Duodenal mucosa (tissue), 2 donors: Measurements from ENCODE around the gene BBOX1.
"Not testable (repeated sequence)": the region's sequence is repeated elsewhere in the genome, so short reads cannot be mapped to it uniquely, and the experiment has no call there.

ENCODE experiments used
- H3K27ac ChIP-seq: one replicate; pipeline ENCODE4 v1.7.0; 2013; ENCODE audit warnings: low read depth, low read length
- H3K27me3 ChIP-seq, 2 donors: one replicate each; pipeline ENCODE4 v1.7.0; 2013; ENCODE audit warnings: low read length in 2 of 2, control low read depth in 1 of 2; ENCODE audit not compliant: insufficient read depth in 2 of 2, control insufficient read depth in 1 of 2
- H3K36me3 ChIP-seq, 2 donors: one replicate each; pipeline ENCODE4 v1.7.0; 2013; ENCODE audit warnings: low read length in 2 of 2, control low read depth in 1 of 2; ENCODE audit not compliant: insufficient read depth in 2 of 2, control insufficient read depth in 1 of 2
- H3K4me1 ChIP-seq, 2 donors: one replicate each; pipeline ENCODE4 v1.7.0; 2013; ENCODE audit warnings: low read length in 2 of 2, control low read depth in 1 of 2; ENCODE audit not compliant: insufficient read depth in 2 of 2, control insufficient read depth in 1 of 2
- H3K4me3 ChIP-seq, 2 donors: one replicate each; pipeline ENCODE4 v1.7.0; 2013; ENCODE audit warnings: low read length in 2 of 2, low read depth in 1 of 2
- H3K9ac ChIP-seq, 2 donors: one replicate each; pipeline ENCODE4 v1.7.0; 2013; ENCODE audit warnings: low read length in 2 of 2, low read depth in 1 of 2
- H3K9me3 ChIP-seq, 2 donors: one replicate each; pipeline ENCODE4 v1.7.0; 2013; ENCODE audit warnings: low read length in 2 of 2, control low read depth in 1 of 2; ENCODE audit not compliant: control insufficient read depth in 1 of 2

BBOX1 gene, protein sequence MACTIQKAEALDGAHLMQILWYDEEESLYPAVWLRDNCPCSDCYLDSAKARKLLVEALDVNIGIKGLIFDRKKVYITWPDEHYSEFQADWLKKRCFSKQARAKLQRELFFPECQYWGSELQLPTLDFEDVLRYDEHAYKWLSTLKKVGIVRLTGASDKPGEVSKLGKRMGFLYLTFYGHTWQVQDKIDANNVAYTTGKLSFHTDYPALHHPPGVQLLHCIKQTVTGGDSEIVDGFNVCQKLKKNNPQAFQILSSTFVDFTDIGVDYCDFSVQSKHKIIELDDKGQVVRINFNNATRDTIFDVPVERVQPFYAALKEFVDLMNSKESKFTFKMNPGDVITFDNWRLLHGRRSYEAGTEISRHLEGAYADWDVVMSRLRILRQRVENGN

DNA sequence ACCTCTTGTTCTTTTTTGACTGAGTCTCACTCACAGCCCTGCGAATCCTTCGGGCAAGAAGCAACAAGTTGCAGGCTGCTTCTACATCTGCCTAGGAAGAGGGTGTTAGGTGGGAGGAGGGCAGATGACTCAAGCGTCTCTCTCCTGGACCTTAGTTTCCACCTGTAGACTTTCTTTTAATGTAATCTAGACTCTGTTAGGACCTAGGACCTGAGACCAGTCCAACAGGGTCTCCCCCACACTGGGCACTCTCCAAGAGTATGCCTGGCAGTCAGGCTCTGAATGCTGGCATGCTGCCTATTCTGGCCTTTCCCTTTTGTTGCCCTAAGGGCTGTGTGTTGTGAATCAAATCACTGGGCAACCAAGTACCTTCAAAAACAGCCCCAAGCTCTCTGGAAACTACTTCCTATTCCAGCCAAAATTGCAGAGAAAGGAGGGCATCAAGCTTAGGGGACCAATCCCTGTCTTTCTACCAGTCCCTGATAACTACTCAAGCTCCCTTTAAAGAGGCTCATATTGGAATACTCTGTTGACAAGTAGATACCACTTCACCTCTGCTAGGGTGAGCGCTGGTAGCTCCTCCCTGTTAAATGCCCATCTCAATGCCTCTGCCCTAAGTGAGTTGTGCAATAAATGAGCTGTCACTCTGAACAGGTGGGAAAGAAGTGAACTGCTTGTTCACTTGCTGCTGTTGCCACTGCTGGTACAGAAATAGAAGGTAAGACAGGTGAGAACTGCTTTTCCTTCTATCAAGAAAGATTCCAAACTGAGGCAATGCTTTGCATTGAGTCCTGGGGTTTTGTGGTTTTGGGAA is at the start of gene BBOX1:
BBOX1 (plus strand) TSS at position 514 of the 814 bp plus-strand sequence. CDS start 14,616 bp downstream, outside the sequence.
- Histone ChIP-seq H3K4me1 (no peaks in the 10 kb centered on the region), H3K9ac (no peak within 1 kb of the TSS), H3K36me3 (no peaks in the 10 kb centered on the region), H3K27ac (no peak within 1 kb of the TSS), H3K9me3 (no peaks in the 10 kb centered on the region), H3K27me3 (no peaks in the 10 kb centered on the region), H3K4me3 (no peak within 1 kb of the TSS)

- Histone ChIP-seq H3K4me3 (no peak overlapping the region), H3K4me1 (no peaks in the 10 kb centered on the region), H3K36me3 (no peaks in the 10 kb centered on the region), H3K9ac (no peak overlapping the region), H3K9me3 (no peaks in the 10 kb centered on the region), H3K27ac (no peak overlapping the region), H3K27me3 (no peaks in the 10 kb centered on the region)
Observed at GRCh38 chr11:26992031-26992541, 48.5 kb upstream of the BBOX1 start.

DNA sequence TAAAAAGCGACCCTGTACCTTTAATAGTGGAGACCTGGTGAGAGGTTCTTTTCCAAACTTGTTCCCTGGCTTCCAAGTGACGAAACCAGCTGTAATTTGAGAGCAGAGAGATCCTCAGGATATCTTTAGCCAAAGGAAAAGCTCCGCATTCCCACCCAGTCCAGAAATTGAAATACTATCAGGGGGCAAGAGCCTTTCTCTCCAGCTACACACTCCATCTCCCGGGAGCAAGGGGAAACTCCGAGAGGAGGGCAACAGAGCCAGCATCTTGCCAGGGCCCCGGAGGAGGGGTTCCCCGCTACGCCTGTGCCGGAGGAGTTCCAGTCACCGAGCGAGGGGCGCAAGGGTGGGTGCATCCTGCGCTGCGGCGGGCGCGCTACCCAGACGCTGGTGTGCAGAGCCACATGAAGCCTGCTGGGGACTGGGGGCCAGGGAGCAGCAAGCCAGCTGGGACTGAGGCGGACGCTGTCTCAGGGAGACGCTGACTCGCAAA is 46.6 kb upstream of the BBOX1 start, which contains the start of gene FIBIN:
FIBIN (plus strand) TSS at position 148 of the 493 bp plus-strand sequence. CDS start 415 bp downstream, outside the sequence.
- peak within 1 kb of the TSS; percentile 62 for H3K27ac ChIP-seq
- H3K36me3 ChIP-seq = no peaks in the 10 kb centered on the region
- no peaks in the 10 kb centered on the region for H3K4me1 ChIP-seq
- peak within 1 kb of the TSS in 1 of 2 donors; percentile 9 for H3K9ac ChIP-seq
- peak within 1 kb of the TSS; percentile 52 to 58 for H3K4me3 ChIP-seq
- H3K27me3 ChIP-seq = no peaks in the 10 kb centered on the region
- H3K9me3 ChIP-seq = no peaks in the 10 kb centered on the region

DNA sequence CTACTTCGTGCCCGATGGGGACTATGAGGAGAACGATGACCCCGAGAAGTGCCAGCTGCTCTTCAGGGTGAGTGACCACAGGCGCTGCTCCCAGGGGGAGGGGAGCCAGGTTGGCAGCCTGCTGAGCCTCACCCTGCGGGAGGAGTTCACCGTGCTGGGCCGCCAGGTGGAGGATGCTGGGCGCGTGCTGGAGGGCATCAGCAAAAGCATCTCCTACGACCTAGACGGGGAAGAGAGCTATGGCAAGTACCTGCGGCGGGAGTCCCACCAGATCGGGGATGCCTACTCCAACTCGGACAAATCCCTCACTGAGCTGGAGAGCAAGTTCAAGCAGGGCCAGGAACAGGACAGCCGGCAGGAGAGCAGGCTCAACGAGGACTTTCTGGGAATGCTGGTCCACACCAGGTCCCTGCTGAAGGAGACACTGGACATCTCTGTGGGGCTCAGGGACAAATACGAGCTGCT is 46.0 kb upstream of the BBOX1 start:
- no peaks in the 10 kb centered on the region for H3K36me3 ChIP-seq
- peak overlapping the region; percentile 52 to 58 for H3K4me3 ChIP-seq
- H3K27me3 ChIP-seq = no peaks in the 10 kb centered on the region
- H3K27ac ChIP-seq = no peak overlapping the region
- H3K9me3 ChIP-seq = no peaks in the 10 kb centered on the region
- no peak overlapping the region for H3K9ac ChIP-seq
- no peaks in the 10 kb centered on the region for H3K4me1 ChIP-seq

GRCh38 chr11:26995701-26996460 is 44.7 kb upstream of the BBOX1 start:
- Histone ChIP-seq H3K4me3 (peak overlapping the region in 1 of 2 donors; percentile 58), H3K27ac (no peak overlapping the region), H3K36me3 (no peaks in the 10 kb centered on the region), H3K9me3 (no peaks in the 10 kb centered on the region), H3K9ac (no peak overlapping the region), H3K4me1 (no peaks in the 10 kb centered on the region), H3K27me3 (no peaks in the 10 kb centered on the region)

- no peaks in the 10 kb centered on the region for H3K4me1 ChIP-seq
- no peaks in the 10 kb centered on the region for H3K9me3 ChIP-seq
- no peak overlapping the region for H3K9ac ChIP-seq
- H3K27ac ChIP-seq = no peak overlapping the region
- H3K4me3 ChIP-seq = no peak overlapping the region
- no peaks in the 10 kb centered on the region for H3K27me3 ChIP-seq
- H3K36me3 ChIP-seq = no peaks in the 10 kb centered on the region
Observed at GRCh38 chr11:26997378-26997777, 43.2 kb upstream of the BBOX1 start.

DNA sequence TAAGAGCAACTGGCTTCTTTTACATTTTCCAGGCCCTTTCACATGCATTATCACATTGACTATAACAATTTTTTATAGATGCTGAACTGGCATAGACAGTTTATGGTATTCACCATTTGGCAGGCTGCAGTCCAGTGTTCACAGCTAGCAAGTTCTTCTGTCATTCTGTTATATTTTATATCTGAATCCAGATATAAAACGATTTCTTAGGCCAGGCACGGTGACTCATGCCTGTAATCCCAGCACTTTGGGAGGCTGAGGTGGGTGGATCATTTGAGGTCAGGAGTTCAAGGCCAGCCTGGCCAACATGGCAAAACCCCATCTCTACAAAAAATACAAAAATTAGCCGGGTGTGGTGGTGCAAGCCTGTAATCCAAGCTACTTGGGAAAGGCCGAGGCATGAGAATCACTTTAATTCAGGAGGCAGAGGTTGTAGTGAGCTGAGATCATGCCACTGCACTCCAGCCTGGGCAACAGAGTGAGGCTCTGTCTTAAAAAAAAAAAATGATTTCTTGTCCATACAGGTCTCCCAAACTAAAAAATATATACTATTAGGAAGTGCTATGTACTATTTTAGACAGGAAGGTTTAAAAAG is 39.4 kb upstream of the BBOX1 start:
- H3K9me3 ChIP-seq, H3K27me3 ChIP-seq, H3K4me1 ChIP-seq, H3K36me3 ChIP-seq, H3K4me3 ChIP-seq, H3K27ac ChIP-seq, H3K9ac ChIP-seq: not testable (repeated sequence)

DNA sequence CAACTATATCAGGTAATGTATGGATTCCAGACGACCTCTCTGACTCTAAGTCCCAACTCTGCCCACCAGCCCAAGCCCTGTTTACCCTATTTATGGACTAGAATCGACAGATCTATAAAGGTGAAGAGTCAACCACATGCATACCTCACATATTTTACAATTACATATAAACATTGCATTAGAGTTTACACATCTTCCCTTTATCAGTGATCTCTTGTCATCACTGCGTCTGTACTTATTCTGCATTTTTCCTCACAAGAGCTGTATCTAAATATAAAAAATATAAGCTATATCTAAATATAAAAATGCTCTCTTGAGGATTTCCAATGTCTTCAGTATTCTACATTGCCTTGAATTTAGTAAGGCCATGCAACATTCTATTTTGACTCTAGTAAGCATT is 38.2 kb upstream of the BBOX1 start:
- no peaks in the 10 kb centered on the region for H3K4me1 ChIP-seq
- H3K4me3 ChIP-seq = no peak overlapping the region
- no peaks in the 10 kb centered on the region for H3K27me3 ChIP-seq
- no peak overlapping the region for H3K27ac ChIP-seq
- H3K9me3 ChIP-seq = no peaks in the 10 kb centered on the region
- H3K9ac ChIP-seq = no peak overlapping the region
- no peaks in the 10 kb centered on the region for H3K36me3 ChIP-seq

GRCh38 chr11:27002838-27003237 is 37.8 kb upstream of the BBOX1 start:
- Histone ChIP-seq H3K36me3 (no peaks in the 10 kb centered on the region), H3K27ac (no peak overlapping the region), H3K9me3 (no peaks in the 10 kb centered on the region), H3K4me1 (no peaks in the 10 kb centered on the region), H3K27me3 (no peaks in the 10 kb centered on the region), H3K9ac (no peak overlapping the region), H3K4me3 (no peak overlapping the region)
